ENCODE measurements around the gene ATG101. TPM values are rescaled to one million over a fixed set of nuclear protein-coding genes. Genes with fewer than 3 reads are reported as not detected.

Gene ATG101
- total and polyA plus RNA-seq, 4 donors: 12.9 to 31.8 (median 29.4) TPM

DNA sequence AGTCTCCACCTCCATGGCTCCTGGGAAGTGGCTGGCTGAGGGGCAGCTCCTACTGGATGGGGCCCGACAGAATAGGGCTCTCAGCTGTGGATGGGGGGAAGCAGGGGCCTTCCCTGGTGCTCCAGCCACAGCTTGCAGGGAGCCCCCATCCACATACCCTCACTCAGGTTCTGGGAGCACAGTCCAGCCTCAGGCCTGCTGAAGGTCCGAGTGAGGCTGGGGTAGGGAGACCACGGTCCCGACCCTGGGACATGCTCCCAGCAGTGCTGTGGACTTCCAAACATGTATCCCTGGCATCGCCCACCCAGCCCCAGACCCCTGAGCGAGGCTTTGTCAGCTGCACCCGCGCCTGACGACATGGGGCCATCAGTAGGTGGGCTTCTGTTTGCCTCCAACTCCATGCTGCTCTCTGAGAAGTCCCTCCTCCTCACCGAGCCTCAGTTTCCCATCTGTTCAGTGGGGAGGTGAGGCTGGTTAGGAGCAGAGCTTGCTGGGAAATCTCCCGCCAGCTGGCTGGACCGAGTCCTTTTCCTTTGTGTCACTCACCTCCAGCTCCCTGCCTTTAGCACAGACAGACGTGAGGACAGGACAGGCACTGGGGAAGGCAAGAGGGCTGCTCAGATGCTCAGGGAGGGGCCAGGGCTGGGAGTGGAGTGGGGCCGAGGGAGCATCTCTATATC lies 9.1 kb upstream of the ATG101 start:
- Histone ChIP-seq H3K27ac (ENCODE audit: low read depth in 1 of 2, low read length in 2 of 2) (no peak overlapping the region), H3K4me1 (ENCODE audit: control insufficient read depth in 4 of 4, insufficient read depth in 4 of 4, low read length in 3 of 4) (no peaks in the 10 kb centered on the region), H3K36me3 (ENCODE audit: control insufficient read depth in 4 of 4, insufficient read depth in 3 of 4, low read depth in 1 of 4, low read length in 3 of 4) (peaks cover 0 to 11% (median 3%) of the 10 kb centered on the region in 4 donors), H3K9ac (ENCODE audit: low read depth in 1 of 2, low read length in 2 of 2) (no peak overlapping the region), H3K27me3 (ENCODE audit: control insufficient read depth in 4 of 4, insufficient read depth in 4 of 4, low read length in 3 of 4) (no peaks in the 10 kb centered on the region), H3K9me3 (ENCODE audit: control insufficient read depth in 4 of 4, low read length in 3 of 4) (no peaks in the 10 kb centered on the region), H3K4me3 (ENCODE audit: low read depth in 1 of 3, low read length in 3 of 3) (no peak overlapping the region)
- WGBS: 83% methylated on average over 14 of the region's 14 CpGs
- no peak for DNase-seq (ENCODE audit: low spot score)
- TF ChIP-seq NR2F2 (IDR thresholded peaks at IDR 0.05) (no peak), SP1 (IDR thresholded peaks at IDR 0.05) (no peak), GABPA (IDR thresholded peaks at IDR 0.05 in 1 of 2, conservative IDR thresholded peaks at IDR 0.05 in 1 of 2) (no peak), TAF1 (conservative IDR thresholded peaks at IDR 0.05) (no peak), EGR1 (IDR thresholded peaks at IDR 0.05; ENCODE audit: low read depth in 2 of 2) (no peak), HNF4A (conservative IDR thresholded peaks at IDR 0.05) (no peak), RXRA (IDR thresholded peaks at IDR 0.05) (no peak), FOXA1 (IDR thresholded peaks at IDR 0.05) (no peak), HNF4G (IDR thresholded peaks at IDR 0.05) (no peak), FOXA2 (IDR thresholded peaks at IDR 0.05) (no peak), YY1 (IDR thresholded peaks at IDR 0.05) (no peak), JUND (IDR thresholded peaks at IDR 0.05) (no peak), RAD21 (IDR thresholded peaks at IDR 0.05) (no peak)
- TF ChIP-seq, protein P1, sequence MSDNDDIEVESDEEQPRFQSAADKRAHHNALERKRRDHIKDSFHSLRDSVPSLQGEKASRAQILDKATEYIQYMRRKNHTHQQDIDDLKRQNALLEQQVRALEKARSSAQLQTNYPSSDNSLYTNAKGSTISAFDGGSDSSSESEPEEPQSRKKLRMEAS (IDR thresholded peaks at IDR 0.05): no peak
- TF ChIP-seq, protein P2, sequence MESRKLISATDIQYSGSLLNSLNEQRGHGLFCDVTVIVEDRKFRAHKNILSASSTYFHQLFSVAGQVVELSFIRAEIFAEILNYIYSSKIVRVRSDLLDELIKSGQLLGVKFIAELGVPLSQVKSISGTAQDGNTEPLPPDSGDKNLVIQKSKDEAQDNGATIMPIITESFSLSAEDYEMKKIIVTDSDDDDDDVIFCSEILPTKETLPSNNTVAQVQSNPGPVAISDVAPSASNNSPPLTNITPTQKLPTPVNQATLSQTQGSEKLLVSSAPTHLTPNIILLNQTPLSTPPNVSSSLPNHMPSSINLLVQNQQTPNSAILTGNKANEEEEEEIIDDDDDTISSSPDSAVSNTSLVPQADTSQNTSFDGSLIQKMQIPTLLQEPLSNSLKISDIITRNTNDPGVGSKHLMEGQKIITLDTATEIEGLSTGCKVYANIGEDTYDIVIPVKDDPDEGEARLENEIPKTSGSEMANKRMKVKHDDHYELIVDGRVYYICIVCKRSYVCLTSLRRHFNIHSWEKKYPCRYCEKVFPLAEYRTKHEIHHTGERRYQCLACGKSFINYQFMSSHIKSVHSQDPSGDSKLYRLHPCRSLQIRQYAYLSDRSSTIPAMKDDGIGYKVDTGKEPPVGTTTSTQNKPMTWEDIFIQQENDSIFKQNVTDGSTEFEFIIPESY (IDR thresholded peaks at IDR 0.05): no peak
- TF ChIP-seq, protein P3, sequence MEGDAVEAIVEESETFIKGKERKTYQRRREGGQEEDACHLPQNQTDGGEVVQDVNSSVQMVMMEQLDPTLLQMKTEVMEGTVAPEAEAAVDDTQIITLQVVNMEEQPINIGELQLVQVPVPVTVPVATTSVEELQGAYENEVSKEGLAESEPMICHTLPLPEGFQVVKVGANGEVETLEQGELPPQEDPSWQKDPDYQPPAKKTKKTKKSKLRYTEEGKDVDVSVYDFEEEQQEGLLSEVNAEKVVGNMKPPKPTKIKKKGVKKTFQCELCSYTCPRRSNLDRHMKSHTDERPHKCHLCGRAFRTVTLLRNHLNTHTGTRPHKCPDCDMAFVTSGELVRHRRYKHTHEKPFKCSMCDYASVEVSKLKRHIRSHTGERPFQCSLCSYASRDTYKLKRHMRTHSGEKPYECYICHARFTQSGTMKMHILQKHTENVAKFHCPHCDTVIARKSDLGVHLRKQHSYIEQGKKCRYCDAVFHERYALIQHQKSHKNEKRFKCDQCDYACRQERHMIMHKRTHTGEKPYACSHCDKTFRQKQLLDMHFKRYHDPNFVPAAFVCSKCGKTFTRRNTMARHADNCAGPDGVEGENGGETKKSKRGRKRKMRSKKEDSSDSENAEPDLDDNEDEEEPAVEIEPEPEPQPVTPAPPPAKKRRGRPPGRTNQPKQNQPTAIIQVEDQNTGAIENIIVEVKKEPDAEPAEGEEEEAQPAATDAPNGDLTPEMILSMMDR (IDR thresholded peaks at IDR 0.05; ENCODE audit: low read depth, low read length, missing input control): no peak
- TF ChIP-seq, protein P4, sequence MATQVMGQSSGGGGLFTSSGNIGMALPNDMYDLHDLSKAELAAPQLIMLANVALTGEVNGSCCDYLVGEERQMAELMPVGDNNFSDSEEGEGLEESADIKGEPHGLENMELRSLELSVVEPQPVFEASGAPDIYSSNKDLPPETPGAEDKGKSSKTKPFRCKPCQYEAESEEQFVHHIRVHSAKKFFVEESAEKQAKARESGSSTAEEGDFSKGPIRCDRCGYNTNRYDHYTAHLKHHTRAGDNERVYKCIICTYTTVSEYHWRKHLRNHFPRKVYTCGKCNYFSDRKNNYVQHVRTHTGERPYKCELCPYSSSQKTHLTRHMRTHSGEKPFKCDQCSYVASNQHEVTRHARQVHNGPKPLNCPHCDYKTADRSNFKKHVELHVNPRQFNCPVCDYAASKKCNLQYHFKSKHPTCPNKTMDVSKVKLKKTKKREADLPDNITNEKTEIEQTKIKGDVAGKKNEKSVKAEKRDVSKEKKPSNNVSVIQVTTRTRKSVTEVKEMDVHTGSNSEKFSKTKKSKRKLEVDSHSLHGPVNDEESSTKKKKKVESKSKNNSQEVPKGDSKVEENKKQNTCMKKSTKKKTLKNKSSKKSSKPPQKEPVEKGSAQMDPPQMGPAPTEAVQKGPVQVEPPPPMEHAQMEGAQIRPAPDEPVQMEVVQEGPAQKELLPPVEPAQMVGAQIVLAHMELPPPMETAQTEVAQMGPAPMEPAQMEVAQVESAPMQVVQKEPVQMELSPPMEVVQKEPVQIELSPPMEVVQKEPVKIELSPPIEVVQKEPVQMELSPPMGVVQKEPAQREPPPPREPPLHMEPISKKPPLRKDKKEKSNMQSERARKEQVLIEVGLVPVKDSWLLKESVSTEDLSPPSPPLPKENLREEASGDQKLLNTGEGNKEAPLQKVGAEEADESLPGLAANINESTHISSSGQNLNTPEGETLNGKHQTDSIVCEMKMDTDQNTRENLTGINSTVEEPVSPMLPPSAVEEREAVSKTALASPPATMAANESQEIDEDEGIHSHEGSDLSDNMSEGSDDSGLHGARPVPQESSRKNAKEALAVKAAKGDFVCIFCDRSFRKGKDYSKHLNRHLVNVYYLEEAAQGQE (IDR thresholded peaks at IDR 0.05): no peak
- TF ChIP-seq, protein P5, sequence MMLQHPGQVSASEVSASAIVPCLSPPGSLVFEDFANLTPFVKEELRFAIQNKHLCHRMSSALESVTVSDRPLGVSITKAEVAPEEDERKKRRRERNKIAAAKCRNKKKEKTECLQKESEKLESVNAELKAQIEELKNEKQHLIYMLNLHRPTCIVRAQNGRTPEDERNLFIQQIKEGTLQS (IDR thresholded peaks at IDR 0.05): no peak

All from liver (tissue), 9 donors.